NCI-H2196 treated with DMSO at 0.1 percent for 48 hours (cell line): ENCODE data around the gene CYFIP2.

Experiments
- DNase-seq: peaks from one replicate; lab custom pipeline; 2025; ENCODE audit not compliant: unreplicated experiment; lab: John Stamatoyannopoulos, UW

Gene CYFIP2

GRCh38 chr5:157352756-157353340, 86.9 kb downstream of the CYFIP2 start:
- no peak for DNase-seq

- no peak for DNase-seq
Measured at GRCh38 chr5:157354800-157355199, 88.9 kb downstream of the CYFIP2 start.

DNA sequence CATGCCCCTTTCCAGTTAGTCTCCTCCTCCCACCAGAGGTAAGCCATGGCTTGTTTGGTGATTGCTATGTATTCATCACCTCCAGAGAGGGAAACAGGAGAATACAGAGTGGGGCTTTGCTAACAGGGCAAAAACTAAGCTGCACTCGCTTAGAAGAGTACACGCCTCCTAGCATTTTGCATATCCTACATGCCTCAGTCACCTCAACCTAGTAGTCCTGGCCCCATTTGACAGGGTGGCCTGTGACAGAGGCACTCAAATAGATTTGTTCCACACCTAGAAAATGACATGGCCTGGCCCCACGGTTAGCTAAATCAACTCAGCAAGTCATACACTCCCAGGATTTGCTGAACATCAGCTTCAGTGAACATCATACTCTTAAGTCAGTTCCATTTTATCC, 90.7 kb downstream of the CYFIP2 start:
- DNase-seq, result no peak

GRCh38 chr5:157357823-157358222, 91.9 kb downstream of the CYFIP2 start:
- DNase-seq, result no peak

GRCh38 chr5:157358871-157359270, 92.9 kb downstream of the CYFIP2 start:
- DNase-seq, result no peak

- DNase-seq, result no peak
Measured at GRCh38 chr5:157359356-157360055, 93.6 kb downstream of the CYFIP2 start.

GRCh38 chr5:157362012-157362411, 96.1 kb downstream of the CYFIP2 start:
- DNase-seq, result no peak

- DNase-seq, result no peak
Measured at GRCh38 chr5:157362502-157362901, 96.6 kb downstream of the CYFIP2 start.

DNA sequence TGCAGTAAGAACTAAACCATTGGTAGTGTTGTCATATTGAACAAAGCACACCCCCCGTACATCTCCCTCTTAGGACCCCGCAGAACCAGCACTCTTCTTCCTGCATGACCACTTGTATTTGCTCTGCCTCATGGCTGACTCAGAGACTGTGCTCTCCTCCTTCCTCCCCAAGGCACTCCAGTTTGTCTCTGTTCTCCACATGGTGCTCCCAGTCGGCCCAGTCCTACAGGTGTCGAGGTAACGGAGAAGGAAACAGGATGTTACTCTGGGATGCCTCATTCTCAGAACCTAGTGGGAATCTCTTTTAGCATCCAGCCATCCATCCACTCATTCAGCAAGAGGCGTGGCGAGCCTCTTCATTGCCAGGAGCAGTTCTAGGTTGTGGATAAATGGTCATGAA, 97.1 kb downstream of the CYFIP2 start:
- DNase-seq, result no peak

DNA sequence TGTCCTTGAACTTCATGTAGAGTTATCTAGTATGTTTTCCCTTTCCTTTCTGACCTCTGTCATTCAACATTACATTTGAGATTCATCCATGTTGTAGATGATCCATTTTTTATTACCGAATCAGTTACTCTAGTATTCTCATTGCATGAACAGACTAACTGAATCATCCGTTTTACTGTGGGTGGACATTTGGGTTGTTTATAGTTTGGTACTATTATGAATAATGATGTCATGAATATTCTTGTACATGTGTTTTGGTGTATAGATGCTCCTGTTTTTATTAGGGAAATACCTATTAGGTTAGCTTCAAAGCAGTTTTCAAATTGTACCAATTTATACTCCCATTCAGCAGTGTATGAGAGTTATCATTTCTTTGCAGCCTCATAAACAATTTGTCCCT, 99.8 kb downstream of the CYFIP2 start:
- DNase-seq, result no peak

DNA sequence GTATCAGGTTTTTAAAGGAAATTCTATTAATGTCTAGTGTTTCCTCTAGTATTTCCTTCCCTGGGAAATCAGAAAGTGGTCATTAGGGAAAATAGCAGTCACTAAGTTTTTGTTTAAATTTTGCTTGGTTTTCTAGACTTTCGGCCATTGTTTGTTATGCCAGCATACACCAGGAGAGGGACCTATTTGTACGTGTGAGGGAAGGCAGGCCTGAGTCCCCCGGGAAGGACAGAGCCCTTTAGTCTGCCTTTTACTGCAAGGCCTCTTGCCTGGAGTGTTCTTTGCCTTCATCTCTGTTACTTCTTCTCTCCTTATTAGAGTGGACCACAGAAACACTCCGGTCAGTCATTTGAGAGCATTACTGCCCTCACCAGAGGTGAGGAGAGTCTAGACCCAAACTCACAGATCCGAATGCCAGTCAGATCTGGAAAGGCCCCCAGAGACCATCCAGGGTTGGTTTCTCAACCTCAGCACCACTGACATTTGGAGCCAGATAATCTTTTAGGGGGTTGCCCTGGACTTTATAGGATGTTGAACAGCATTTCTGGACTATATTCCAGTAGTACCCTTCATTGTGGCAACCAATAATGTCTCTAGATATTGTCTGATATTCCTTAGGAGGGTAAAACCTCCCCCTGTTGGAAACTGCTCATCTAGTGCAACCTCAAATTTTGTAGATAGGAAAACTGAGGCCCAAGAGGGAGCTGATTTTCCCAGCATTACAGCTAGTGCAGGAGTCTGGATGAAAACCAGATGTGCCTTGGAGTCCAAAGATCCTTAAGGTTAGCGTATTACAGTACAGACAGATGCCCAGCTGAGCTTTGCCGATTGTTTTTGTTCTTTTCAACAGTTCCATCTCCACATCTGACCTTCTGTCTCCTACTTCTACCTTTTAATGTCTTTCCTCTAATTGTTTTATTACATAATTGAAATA, 101.1 kb downstream of the CYFIP2 start:
- DNase-seq, result no peak

- DNase-seq, result no peak
Measured at GRCh38 chr5:157369507-157369906, 103.6 kb downstream of the CYFIP2 start.

DNA sequence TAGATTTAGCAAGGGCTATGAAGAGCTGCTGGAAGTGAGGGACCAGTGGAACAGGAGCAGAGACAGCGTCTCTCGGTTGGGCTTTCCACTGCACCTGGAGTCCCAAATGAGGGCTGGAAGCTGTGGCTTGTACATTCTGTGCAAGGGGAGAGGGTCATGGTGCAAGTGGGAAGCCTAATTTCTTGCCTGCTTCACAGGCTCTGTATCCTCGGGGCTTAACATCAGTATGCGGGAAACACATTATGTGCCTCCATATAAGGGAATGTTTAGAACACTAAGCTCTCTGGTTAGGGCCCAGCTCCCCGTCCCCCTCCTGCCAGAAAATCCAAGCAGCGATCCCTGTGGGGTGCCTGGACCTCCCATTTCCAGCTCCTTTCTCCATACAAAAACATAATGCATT, 105.0 kb downstream of the CYFIP2 start:
- DNase-seq, result no peak

- no peak for DNase-seq
Measured at GRCh38 chr5:157371655-157372471, 105.9 kb downstream of the CYFIP2 start.

GRCh38 chr5:157372472-157372822, 106.5 kb downstream of the CYFIP2 start:
- no peak for DNase-seq

GRCh38 chr5:157378509-157378908, 112.6 kb downstream of the CYFIP2 start:
- no peak for DNase-seq

DNA sequence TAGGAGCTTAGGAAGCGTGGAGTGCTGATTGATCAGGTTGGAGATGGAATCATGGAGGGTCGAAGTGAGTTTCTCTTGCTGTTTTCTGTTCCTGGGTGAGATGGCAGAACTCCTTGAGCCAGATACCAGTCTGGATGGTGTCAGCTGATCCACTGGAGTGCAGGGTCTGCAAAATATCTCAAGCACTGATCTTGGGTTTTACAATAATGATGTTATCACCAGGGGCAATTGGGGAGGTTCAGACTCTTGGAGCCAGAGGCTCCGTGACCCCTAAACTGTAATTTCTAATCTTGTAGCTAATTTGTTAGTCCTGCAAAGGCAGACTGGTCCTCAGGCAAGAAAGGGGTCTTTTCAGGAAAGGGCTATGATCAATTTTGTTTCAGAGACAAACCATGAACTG, 114.1 kb downstream of the CYFIP2 start:
- no peak for DNase-seq

DNA sequence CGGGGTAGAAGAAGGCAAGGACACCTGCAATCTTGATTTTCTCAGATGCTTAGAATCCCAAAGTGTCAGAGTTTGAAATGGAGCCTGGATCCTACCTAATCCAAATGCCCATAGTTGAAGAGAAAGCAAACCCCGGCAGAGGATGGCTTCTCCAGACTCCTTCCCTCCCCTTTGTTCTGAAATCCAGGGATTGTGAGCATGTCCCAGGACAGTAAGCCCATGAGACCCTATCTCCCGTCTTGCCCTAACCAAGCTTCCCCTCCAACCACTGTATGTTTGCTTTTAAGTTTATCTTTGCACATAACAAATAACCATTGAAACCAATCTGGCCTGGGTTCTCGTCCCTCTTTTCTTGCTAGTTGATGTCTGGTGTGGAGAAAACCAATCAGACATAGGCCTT, 115.8 kb downstream of the CYFIP2 start:
- no peak for DNase-seq

- DNase-seq, result no peak
Measured at GRCh38 chr5:157382996-157383800, 117.3 kb downstream of the CYFIP2 start.

DNA sequence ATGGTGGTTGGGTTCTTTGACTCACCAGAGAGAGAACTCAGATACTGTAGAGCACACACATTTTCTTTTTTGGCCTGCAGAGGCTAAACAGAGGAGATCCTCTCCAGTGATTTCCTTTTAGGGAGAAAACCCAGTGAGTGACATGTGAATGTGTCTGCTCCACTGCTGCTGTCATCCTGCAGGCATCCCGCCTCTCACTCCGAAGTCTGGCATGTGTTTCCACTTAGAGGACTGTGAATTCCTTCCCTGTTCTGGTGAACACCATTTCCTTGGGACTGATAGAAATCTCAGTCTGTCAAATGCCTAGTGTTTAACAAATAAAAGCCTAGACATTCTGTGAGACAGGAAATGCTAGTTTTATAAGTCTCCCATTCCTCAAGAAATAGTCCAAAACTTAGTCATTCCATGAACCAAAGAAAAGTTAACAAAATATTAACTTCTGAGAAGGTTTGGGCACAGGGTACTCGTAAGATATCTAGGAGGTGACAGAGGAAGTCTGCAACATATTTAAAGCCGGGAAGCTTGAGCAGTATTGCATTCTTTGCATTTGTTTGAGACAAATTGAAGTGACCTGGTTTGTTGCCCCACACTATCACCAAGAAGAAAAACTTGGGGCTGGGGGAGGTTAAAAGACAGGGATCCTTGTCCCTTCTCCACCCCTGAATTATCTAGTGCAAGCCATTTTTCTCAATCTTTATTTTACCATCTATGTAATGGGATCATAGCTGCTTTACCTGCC, 119.2 kb downstream of the CYFIP2 start:
- DNase-seq, result no peak
